NCI-H187 (cell line): ENCODE measurements around the gene EDDM13.
A peak's percentile ranks its signal among the peaks of the same experiment; 100 is the strongest.
"Not testable (repeated sequence)": the region's sequence is repeated elsewhere in the genome, so short reads cannot be mapped to it uniquely, and the experiment has no call there.

Experiments
- DNase-seq, 2 experiments: peaks; one replicate each; lab custom pipeline; 2025; lab: John Stamatoyannopoulos, UW

EDDM13 gene

GRCh38 chr19:56295531-56296455, 23.2 kb downstream of the EDDM13 start:
- DNase-seq = no peak

- DNase-seq = no peak
These were observed 24.5 kb downstream of the EDDM13 start for GRCh38 chr19:56297010-56297409.

GRCh38 chr19:56299688-56300087, 27.1 kb downstream of the EDDM13 start:
- DNase-seq = no peak

- DNase-seq = no peak
These were observed 28.6 kb downstream of the EDDM13 start for GRCh38 chr19:56301155-56301554.

- DNase-seq = no peak
These were observed 29.5 kb downstream of the EDDM13 start for GRCh38 chr19:56301886-56302620.

GRCh38 chr19:56304243-56304642, 31.7 kb downstream of the EDDM13 start:
- DNase-seq = no peak

- no peak for DNase-seq
These were observed 33.5 kb downstream of the EDDM13 start for GRCh38 chr19:56306016-56306415.

GRCh38 chr19:56307062-56307461, 34.5 kb downstream of the EDDM13 start:
- not testable (repeated sequence) for DNase-seq

- no peak for DNase-seq
These were observed 36.2 kb downstream of the EDDM13 start for GRCh38 chr19:56308792-56309191.

- no peak for DNase-seq
These were observed 37.1 kb downstream of the EDDM13 start for GRCh38 chr19:56309511-56310185.

GRCh38 chr19:56310462-56310861, 37.9 kb downstream of the EDDM13 start:
- DNase-seq = no peak

- no peak for DNase-seq
These were observed 39.8 kb downstream of the EDDM13 start for GRCh38 chr19:56312342-56312741.

GRCh38 chr19:56312787-56313657, 40.5 kb downstream of the EDDM13 start:
- no peak for DNase-seq

- no peak for DNase-seq
These were observed 41.5 kb downstream of the EDDM13 start for GRCh38 chr19:56314018-56314380.

- DNase-seq = peak; percentile 94 to 99
These were observed 42.0 kb downstream of the EDDM13 start, which contains the start of gene ZSCAN5A for GRCh38 chr19:56314381-56315076. TSS of gene ZSCAN5A (minus strand) at chr19:56314839. CDS start at chr19:56225046, 89,793 bp downstream.

- DNase-seq = peak; percentile 98 to 99
These were observed 42.7 kb downstream of the EDDM13 start for GRCh38 chr19:56315077-56315828.

- no peak for DNase-seq
These were observed 44.2 kb downstream of the EDDM13 start for GRCh38 chr19:56316728-56317127.

GRCh38 chr19:56317749-56318148, 45.2 kb downstream of the EDDM13 start:
- DNase-seq = no peak

GRCh38 chr19:56319991-56320390, 47.4 kb downstream of the EDDM13 start:
- DNase-seq = no peak
